Measurements from ENCODE around the gene GABRA6. TPM values are rescaled to one million over a fixed set of nuclear protein-coding genes. Genes with fewer than 3 reads are reported as not detected.

The GABRA6 gene
- total RNA-seq, 4 donors from 2014 or later, result not detected

DNA sequence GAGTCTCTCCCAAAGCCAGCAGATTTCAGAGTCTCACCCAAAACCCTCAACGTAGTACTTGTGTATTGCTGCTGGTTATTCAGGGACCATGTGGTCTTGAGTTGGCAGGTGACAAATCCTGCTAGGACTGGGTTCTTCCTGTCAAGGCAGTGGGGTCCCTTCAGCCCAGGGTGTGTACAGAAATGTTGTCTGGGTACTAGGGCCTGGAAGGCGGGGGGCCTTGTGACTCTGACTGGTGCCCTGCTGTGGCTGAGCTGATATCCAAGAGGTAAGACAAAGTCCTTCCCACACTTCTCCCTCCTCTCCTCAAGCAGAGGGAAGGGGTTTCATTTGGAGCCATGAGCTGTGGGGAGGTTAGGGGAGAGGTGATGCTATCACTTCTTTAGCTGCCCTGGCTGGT, 58.8 kb downstream of the GABRA6 start:
- WGBS, 2 donors, result 83 to 100% methylated on average over 1 of the region's 2 CpGs
- Histone ChIP-seq H3K9me3 (no peaks in the 10 kb centered on the region), H3K36me3 (no peaks in the 10 kb centered on the region), H3K27me3 (no peaks in the 10 kb centered on the region), H3K4me1 (peaks cover 0 to 4% (median 0%) of the 10 kb centered on the region in 3 donors), H3K27ac (no peak overlapping the region), H3K4me3 (no peak overlapping the region)
- DNase-seq, result no peak
- TF ChIP-seq, protein P1, sequence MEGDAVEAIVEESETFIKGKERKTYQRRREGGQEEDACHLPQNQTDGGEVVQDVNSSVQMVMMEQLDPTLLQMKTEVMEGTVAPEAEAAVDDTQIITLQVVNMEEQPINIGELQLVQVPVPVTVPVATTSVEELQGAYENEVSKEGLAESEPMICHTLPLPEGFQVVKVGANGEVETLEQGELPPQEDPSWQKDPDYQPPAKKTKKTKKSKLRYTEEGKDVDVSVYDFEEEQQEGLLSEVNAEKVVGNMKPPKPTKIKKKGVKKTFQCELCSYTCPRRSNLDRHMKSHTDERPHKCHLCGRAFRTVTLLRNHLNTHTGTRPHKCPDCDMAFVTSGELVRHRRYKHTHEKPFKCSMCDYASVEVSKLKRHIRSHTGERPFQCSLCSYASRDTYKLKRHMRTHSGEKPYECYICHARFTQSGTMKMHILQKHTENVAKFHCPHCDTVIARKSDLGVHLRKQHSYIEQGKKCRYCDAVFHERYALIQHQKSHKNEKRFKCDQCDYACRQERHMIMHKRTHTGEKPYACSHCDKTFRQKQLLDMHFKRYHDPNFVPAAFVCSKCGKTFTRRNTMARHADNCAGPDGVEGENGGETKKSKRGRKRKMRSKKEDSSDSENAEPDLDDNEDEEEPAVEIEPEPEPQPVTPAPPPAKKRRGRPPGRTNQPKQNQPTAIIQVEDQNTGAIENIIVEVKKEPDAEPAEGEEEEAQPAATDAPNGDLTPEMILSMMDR (IDR thresholded peaks at IDR 0.05), result no peak
- no peak for TF ChIP-seq POLR2A (IDR thresholded peaks at IDR 0.05)
- intact Hi-C loops (cut with DNase I), result no loop called here

DNA sequence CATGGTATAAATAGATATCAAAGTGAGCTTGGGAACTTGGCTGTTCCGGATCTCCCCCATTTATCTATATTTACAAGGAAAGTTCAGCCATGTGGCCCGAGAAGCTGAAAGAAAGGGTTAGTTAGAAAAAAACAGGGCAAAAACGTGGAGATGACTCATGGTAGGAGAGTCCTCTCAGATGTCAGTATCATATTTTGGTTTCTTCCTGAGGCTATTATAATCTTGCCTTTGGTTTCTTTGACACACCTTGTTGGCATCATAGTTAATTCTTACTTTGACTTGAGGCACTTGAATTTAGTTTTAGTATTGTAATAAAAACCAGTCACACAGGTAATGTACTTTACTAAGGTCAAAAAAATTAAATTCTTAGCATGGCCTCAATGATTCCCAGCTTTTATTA, 59.9 kb downstream of the GABRA6 start:
- DNase-seq, result no peak
- Histone ChIP-seq H3K9me3 (no peaks in the 10 kb centered on the region), H3K36me3 (no peaks in the 10 kb centered on the region), H3K27ac (no peak overlapping the region), H3K27me3 (no peaks in the 10 kb centered on the region), H3K4me3 (no peak overlapping the region), H3K4me1 (peaks cover 0 to 4% (median 0%) of the 10 kb centered on the region in 3 donors)
- intact Hi-C loops (cut with DNase I), result no loop called here
- TF ChIP-seq, protein P1 (IDR thresholded peaks at IDR 0.05), result no peak
- no peak for TF ChIP-seq POLR2A (IDR thresholded peaks at IDR 0.05)
- WGBS, 2 donors, result 19 to 36% methylated on average over 3 of the region's 3 CpGs

DNA sequence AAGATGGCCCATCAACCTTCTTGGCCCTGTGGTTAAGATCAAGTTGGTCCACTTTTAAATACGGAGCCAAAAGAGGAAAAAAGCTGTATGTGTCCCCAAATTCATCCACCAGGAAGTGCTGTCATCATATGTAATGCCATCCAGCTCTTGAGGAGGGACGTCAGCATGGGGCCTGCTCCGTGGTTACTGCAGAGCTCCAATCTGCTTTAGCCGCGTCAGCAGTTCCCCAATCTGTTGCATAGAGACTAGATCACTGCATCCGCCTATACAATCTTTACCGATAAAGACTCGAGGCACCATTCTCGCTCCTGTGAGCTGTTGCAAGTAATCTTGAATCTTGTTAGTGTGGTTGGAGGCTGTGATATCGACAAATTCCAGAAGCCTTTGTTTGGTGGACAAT, 65.7 kb downstream of the GABRA6 start:
- H3K27me3 ChIP-seq, result no peaks in the 10 kb centered on the region
- no peak overlapping the region for H3K27ac ChIP-seq
- no peak for TF ChIP-seq POLR2A (IDR thresholded peaks at IDR 0.05)
- TF ChIP-seq, protein P1 (IDR thresholded peaks at IDR 0.05), result no peak
- intact Hi-C loops (cut with DNase I), result no loop called here
- H3K36me3 ChIP-seq, result no peaks in the 10 kb centered on the region
- H3K4me3 ChIP-seq, result no peak overlapping the region
- no peaks in the 10 kb centered on the region for H3K4me1 ChIP-seq
- 84 to 85% methylated on average over 10 of the region's 10 CpGs for WGBS, 2 donors
- no peaks in the 10 kb centered on the region for H3K9me3 ChIP-seq
- no peak for DNase-seq

Other genes starting within 250 kb of the GABRA6 start
- gene GABRB2, start 139.0 kb upstream of the GABRA6 start, total RNA-seq, result under 1 TPM in 2 of 4 donors, not detected in 2; 0.19 to 0.47 TPM
- not detected for gene GABRA1, start 162.4 kb downstream of the GABRA6 start, total RNA-seq